GM12891 (cell line): ENCODE data around the gene ITGA7.

Experiments
- DNase-seq: peaks from one replicate; pipeline ENCODE4 v3.0.0; 2011; ENCODE audit warnings: low spot score; ENCODE audit not compliant: insufficient read length
- FAIRE-seq: peaks from 2 replicates; lab custom pipeline; 2011; peaks lifted over from hg19 to GRCh38; lab: Jason Lieb, UNC
- PAX5 ChIP-seq: IDR thresholded peaks from 2 replicates; pipeline ENCODE4 v1.6.1; 2011; ENCODE audit warnings: low read length, moderate library complexity, mild to moderate bottlenecking; ENCODE audit not compliant: insufficient read depth, severe bottlenecking
- POLR2A ChIP-seq: IDR thresholded peaks from 2 replicates; pipeline ENCODE4 v1.6.1; 2011; ENCODE audit warnings: low read depth, low read length, control low read depth
- POLR2AphosphoS5 ChIP-seq: IDR thresholded peaks from 2 replicates; pipeline ENCODE4 v1.6.1; 2011; ENCODE audit warnings: low read depth, low read length, control low read depth
- POU2F2 ChIP-seq: IDR thresholded peaks from 2 replicates; pipeline ENCODE4 v1.6.1; 2011; ENCODE audit warnings: low read depth, mild to moderate bottlenecking, control low read depth, low read length, moderate library complexity
- SPI1 ChIP-seq: IDR thresholded peaks from 2 replicates; pipeline ENCODE4 v1.6.1; 2011; ENCODE audit warnings: low read depth, low read length, control low read depth
- TAF1 ChIP-seq: IDR thresholded peaks from 2 replicates; pipeline ENCODE4 v1.6.1; 2011; ENCODE audit warnings: low read depth, low read length, control low read depth

The ITGA7 gene

GRCh38 chr12:55636853-55637252 is 70.9 kb downstream of the ITGA7 start, which contains the start of gene OR10P1:
TSS of gene OR10P1 (plus strand) at chr12:55636892. CDS start at chr12:55636892, 0 bp downstream.
- DNase-seq (no peak), FAIRE-seq (no peak)
- no peak for TF ChIP-seq POLR2A
- no peak for TF ChIP-seq PAX5
- no peak for TF ChIP-seq POU2F2
- TF ChIP-seq TAF1, result no peak
- no peak for TF ChIP-seq POLR2AphosphoS5
- TF ChIP-seq SPI1, result no peak

- no peak for TF ChIP-seq SPI1
- no peak for TF ChIP-seq TAF1
- no peak for TF ChIP-seq POLR2A
- no peak for TF ChIP-seq PAX5
- TF ChIP-seq POLR2AphosphoS5, result no peak
- no peak for TF ChIP-seq POU2F2
- no peak for FAIRE-seq
- DNase-seq, result no peak
These were observed 71.5 kb downstream of the ITGA7 start for GRCh38 chr12:55636116-55636655.
